HepG2 (cell line): ENCODE measurements around the gene KLHL11. TPM values are rescaled to one million over a fixed set of nuclear protein-coding genes. Genes with fewer than 3 reads are reported as not detected.

Experiments used
- CBX2 ChIP-seq, 2 experiments: fragments of 200-600 bp in 1 of 2; sonication (generic); formaldehyde crosslinking in 1 of 2; IDR thresholded peaks; 2 replicates each; pipeline versions ENCODE4 v1.7.0 to v1.8.1; 2018 to 2022; ENCODE audit warnings: low read depth in 2 of 2, low read length in 1 of 2, mild to moderate bottlenecking in 1 of 2, missing genetic modification reagents in 1 of 2
- DRAP1 ChIP-seq: IDR thresholded peaks from 2 replicates; pipeline ENCODE4 v1.6.1; 2016; ENCODE audit warnings: missing genetic modification reagents, missing compliant biosample characterization
- FOXK1 ChIP-seq: sonication (generic); formaldehyde crosslinking; IDR thresholded peaks from 2 replicates; pipeline ENCODE4 v1.4.0; 2020; ENCODE audit warnings: low read depth, missing genetic modification reagents, borderline replicate concordance
- KDM5A ChIP-seq: fragments of 200-600 bp; sonication (generic); IDR thresholded peaks from 2 replicates; pipeline ENCODE4 v1.7.0; 2018; ENCODE audit warnings: antibody characterized with exemption, mild to moderate bottlenecking, low read length, borderline replicate concordance
- KDM5B ChIP-seq: sonication (generic); formaldehyde crosslinking; IDR thresholded peaks from 2 replicates; pipeline ENCODE4 v1.4.0; 2020; ENCODE audit warnings: missing genetic modification reagents, mild to moderate bottlenecking, borderline replicate concordance
- MTERF4 ChIP-seq: sonication (generic); formaldehyde crosslinking; IDR thresholded peaks from 2 replicates; pipeline ENCODE4 v1.8.0; 2023; ENCODE audit warnings: mild to moderate bottlenecking, missing genetic modification reagents
- SNAPC4 ChIP-seq: sonication (generic); formaldehyde crosslinking; IDR thresholded peaks from 2 replicates; pipeline ENCODE4 v1.4.0; 2020; ENCODE audit warnings: mild to moderate bottlenecking, missing genetic modification reagents
- ZHX1 ChIP-seq: sonication (generic); formaldehyde crosslinking; IDR thresholded peaks from 2 replicates; pipeline ENCODE4 v1.8.1; 2022; ENCODE audit warnings: low read depth, mild to moderate bottlenecking, missing genetic modification reagents
- ZNF18 ChIP-seq: sonication (generic); formaldehyde crosslinking; IDR thresholded peaks from 2 replicates; pipeline ENCODE4 v1.8.0; 2022; ENCODE audit warnings: mild to moderate bottlenecking, missing genetic modification reagents; ENCODE audit not compliant: insufficient replicate concordance
- ZNF382 ChIP-seq: sonication (generic); formaldehyde crosslinking; IDR thresholded peaks from 2 replicates; pipeline ENCODE4 v1.5.0; 2020; ENCODE audit warnings: missing genetic modification reagents, mild to moderate bottlenecking, borderline replicate concordance
- ZNF558 ChIP-seq: sonication (generic); formaldehyde crosslinking; IDR thresholded peaks from 2 replicates; pipeline ENCODE4 v1.9.0; 2022; ENCODE audit warnings: mild to moderate bottlenecking, missing genetic modification reagents, borderline replicate concordance
- ZNF563 ChIP-seq: sonication (generic); formaldehyde crosslinking; IDR thresholded peaks from 2 replicates; pipeline ENCODE4 v1.8.0; 2022; ENCODE audit warnings: mild to moderate bottlenecking, moderate library complexity, missing genetic modification reagents
- polyA plus RNA-seq, 8 experiments: library from polyadenylated mRNA; depleted of rRNA in 3 of 8; stranded (reverse) in 7 of 8; unstranded in 1 of 8; fragments of >200 nt; fragmentation: Illumina TruSeq in 4 of 8; extraction: Trizol in 4 of 8; gene quantifications; 2 replicates each; pipeline versions ENCODE4 v1.2.1 to v1.2.3, GENCODE V29; 2011 to 2016; ENCODE audit warnings: low read depth in 4 of 8, missing spikeins in 1 of 8, mixed read lengths in 1 of 8; ENCODE audit not compliant: insufficient read depth in 1 of 8
- total RNA-seq, 5 experiments: library from RNA; depleted of rRNA; stranded (reverse); fragments of >200 nt; fragmentation: Illumina TruSeq; extraction: Trizol; gene quantifications; 2 replicates each; pipeline ENCODE4 v1.2.3, GENCODE V29; 2016; ENCODE audit warnings: low read depth in 1 of 5

Gene KLHL11
- total and polyA plus RNA-seq, 2 of the 13 experiments (the other 11 are each of a cell fraction or from before 2014, with no cell fraction given) = 7.7 to 27.5 TPM

GRCh38 chr17:41812381-41813151, 52.7 kb downstream of the KLHL11 start, which contains the start of gene FKBP10 (continued):
- TF ChIP-seq ZHX1 (CRISPR knock-in tag) = no peak
- no peak for TF ChIP-seq ZNF382 (CRISPR knock-in tag)
- no peak for TF ChIP-seq ZNF563
- peak; percentile 62 for TF ChIP-seq DRAP1 (CRISPR knock-in tag)
- TF ChIP-seq FOXK1 (CRISPR knock-in tag) = peak; percentile 22; the same call in 1 of the 2 replicates
- no peak; the same call in 1 of the 2 replicates for TF ChIP-seq MTERF4 (CRISPR knock-in tag)
- TF ChIP-seq ZNF18 = peak; percentile 52
- TF ChIP-seq SNAPC4 (CRISPR knock-in tag) = 0 out of 2 replicates have a peak, but pooled peaks have one; percentile 66
- peak; percentile 78; the same call in 1 of the 2 replicates for TF ChIP-seq KDM5A
- TF ChIP-seq ZNF558 = peak; percentile 21; the same call in 1 of the 2 replicates
- 0 out of 2 replicates have a peak, but pooled peaks have one; percentile 74 for TF ChIP-seq KDM5B (CRISPR knock-in tag)
- TF ChIP-seq CBX2 (IDR thresholded peaks at IDR 0.05; ENCODE audit: low read depth, low read length) = no peak
- no peak for TF ChIP-seq CBX2 (CRISPR knock-in tag; IDR thresholded peaks at IDR 0.05; ENCODE audit: low read depth)
